Measurements from ENCODE around the gene SMIM1.

Gene SMIM1

GRCh38 chr1:3741566-3742438 is 30.7 kb upstream of the SMIM1 start:
- H3K36me3 ChIP-seq, result peaks cover 50% of the 10 kb centered on the region
- no peak overlapping the region for H3K4me3 ChIP-seq (ENCODE audit: low read depth, low read length)
- H3K27me3 ChIP-seq (ENCODE audit: insufficient read depth, low read depth, severe bottlenecking), result no peaks in the 10 kb centered on the region
- DNase-seq, result no peak
- H3K9me3 ChIP-seq (ENCODE audit: severe bottlenecking), result no peaks in the 10 kb centered on the region
- TF ChIP-seq CTCF (IDR thresholded peaks at IDR 0.05; ENCODE audit: low read depth, low read length), result no peak
- no peak overlapping the region for H3K27ac ChIP-seq

- Histone ChIP-seq H3K4me3 (ENCODE audit: low read depth, low read length) (no peak overlapping the region), H3K27ac (no peak overlapping the region), H3K36me3 (peaks cover 41% of the 10 kb centered on the region), H3K27me3 (ENCODE audit: insufficient read depth, low read depth, severe bottlenecking) (no peaks in the 10 kb centered on the region), H3K9me3 (ENCODE audit: severe bottlenecking) (no peaks in the 10 kb centered on the region)
- TF ChIP-seq CTCF (IDR thresholded peaks at IDR 0.05; ENCODE audit: low read depth, low read length), result no peak
- no peak for DNase-seq
Measured at GRCh38 chr1:3742439-3743298, 29.9 kb upstream of the SMIM1 start.

DNA sequence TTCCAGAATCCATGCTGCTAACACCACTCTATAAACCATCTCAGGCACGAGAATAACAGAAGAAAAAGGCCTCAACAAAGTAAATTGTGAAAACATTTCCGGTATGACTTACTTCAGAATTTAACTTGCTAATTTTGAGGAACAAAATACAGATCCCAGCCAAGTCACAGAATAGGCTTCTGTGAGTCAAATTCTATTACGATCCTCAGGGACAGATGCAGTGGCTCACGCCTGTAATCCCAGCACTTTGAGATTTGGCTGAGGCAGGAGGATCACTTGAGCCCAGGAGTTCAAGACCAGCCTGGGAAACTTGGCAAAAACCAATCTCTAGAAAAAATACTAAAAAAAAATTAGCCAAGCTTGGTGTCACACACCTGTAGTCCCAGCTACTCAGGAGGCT is 29.1 kb upstream of the SMIM1 start:
- no peaks in the 10 kb centered on the region for H3K27me3 ChIP-seq (ENCODE audit: insufficient read depth, low read depth, severe bottlenecking)
- no peak for TF ChIP-seq CTCF (IDR thresholded peaks at IDR 0.05; ENCODE audit: low read depth, low read length)
- no peak for DNase-seq
- H3K9me3 ChIP-seq (ENCODE audit: severe bottlenecking), result no peaks in the 10 kb centered on the region
- peaks cover 34% of the 10 kb centered on the region for H3K36me3 ChIP-seq
- H3K27ac ChIP-seq, result no peak overlapping the region
- no peak overlapping the region for H3K4me3 ChIP-seq (ENCODE audit: low read depth, low read length)

DNA sequence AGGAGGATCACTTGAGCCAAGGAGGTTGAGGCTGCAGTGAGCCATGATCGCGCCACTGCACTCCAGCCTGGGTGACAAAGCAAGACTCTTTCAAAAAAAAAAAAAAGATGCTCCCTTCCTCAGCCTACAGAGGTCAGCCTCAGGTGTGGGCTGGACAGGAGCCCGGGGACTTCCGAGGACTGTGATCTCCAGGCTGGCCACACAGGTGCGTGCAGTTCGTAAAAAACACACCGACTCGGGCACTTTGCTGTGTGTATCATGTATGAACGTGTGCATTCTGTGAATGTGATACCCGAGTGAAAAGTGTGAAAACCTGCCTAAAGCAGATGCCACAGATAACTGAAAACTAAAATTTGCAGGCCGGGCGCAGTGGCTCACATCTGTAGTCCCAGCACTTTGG is 28.7 kb upstream of the SMIM1 start:
- no peak for DNase-seq
- Histone ChIP-seq H3K4me3 (ENCODE audit: low read depth, low read length) (no peak overlapping the region), H3K27me3 (ENCODE audit: insufficient read depth, low read depth, severe bottlenecking) (no peaks in the 10 kb centered on the region), H3K27ac (no peak overlapping the region), H3K9me3 (ENCODE audit: severe bottlenecking) (no peaks in the 10 kb centered on the region), H3K36me3 (peaks cover 29% of the 10 kb centered on the region)
- TF ChIP-seq CTCF (IDR thresholded peaks at IDR 0.05; ENCODE audit: low read depth, low read length), result no peak

DNA sequence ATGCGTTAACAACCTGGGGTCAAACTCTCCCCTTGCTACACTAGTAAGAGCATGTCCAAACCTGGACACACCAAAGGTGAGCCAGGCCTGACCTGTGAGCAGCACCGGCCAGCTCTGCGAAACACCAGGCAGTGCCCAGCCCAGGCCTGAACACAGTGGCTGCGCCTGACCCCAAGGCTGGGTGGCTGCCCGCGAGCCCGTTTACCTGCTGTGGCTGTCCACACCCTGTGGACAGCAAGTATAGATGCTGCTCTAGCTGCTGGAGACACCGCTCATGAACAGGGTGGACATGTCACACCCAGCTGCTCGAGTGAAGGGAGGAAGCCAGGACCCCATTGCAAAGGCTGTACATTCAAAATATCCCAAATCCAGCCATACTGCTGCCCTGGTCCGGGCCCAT is 27.9 kb upstream of the SMIM1 start:
- no peak overlapping the region for H3K27ac ChIP-seq
- H3K9me3 ChIP-seq (ENCODE audit: severe bottlenecking), result no peaks in the 10 kb centered on the region
- peaks cover 28% of the 10 kb centered on the region for H3K36me3 ChIP-seq
- TF ChIP-seq CTCF (IDR thresholded peaks at IDR 0.05; ENCODE audit: low read depth, low read length), result no peak
- no peaks in the 10 kb centered on the region for H3K27me3 ChIP-seq (ENCODE audit: insufficient read depth, low read depth, severe bottlenecking)
- no peak overlapping the region for H3K4me3 ChIP-seq (ENCODE audit: low read depth, low read length)
- no peak for DNase-seq

All from WERI-Rb-1 (cell line).